Mucosa of descending colon (tissue), 3 donors: ENCODE data around the gene PTPRT. TPM values are rescaled to one million over a fixed set of nuclear protein-coding genes. Genes with fewer than 3 reads are reported as not detected.

Source experiments
- ATAC-seq: fragments of 200-7000 bp; cut with Tn5 transposase; one replicate; pipeline ENCODE4 v1.9.1; 2020; ENCODE audit warnings: mild to moderate bottlenecking, moderate library complexity
- DNase-seq, 3 donors: peaks; one replicate each; pipeline ENCODE4 v3.0.0-alpha.2; 2020
- H3K36me3 ChIP-seq: fragments of 200-600 bp; one replicate; pipeline ENCODE4 v1.8.0; 2021; ENCODE audit warnings: low read depth, mild to moderate bottlenecking
- H3K4me1 ChIP-seq: fragments of 200-600 bp; one replicate; pipeline ENCODE4 v1.8.0; 2021; ENCODE audit warnings: low read depth, mild to moderate bottlenecking
- H3K4me3 ChIP-seq: fragments of 200-600 bp; one replicate; pipeline ENCODE4 v1.8.0; 2021; ENCODE audit warnings: mild to moderate bottlenecking
- H3K9me3 ChIP-seq: fragments of 200-600 bp; one replicate; pipeline ENCODE4 v1.8.0; 2021; ENCODE audit warnings: mild to moderate bottlenecking
- intact Hi-C, 2 donors: fragments of 100-400 bp; cut with DNase I in 1 of 2; cut with micrococcal nuclease in 1 of 2; formaldehyde crosslinking; loops; one replicate each; pipeline versions ENCODE4 v1.11.0 to v1.11.1; 2022; cut with DNase I, micrococcal nuclease
- total RNA-seq, 3 donors: library from RNA; stranded (reverse); fragmentation: NEBNext Ultra II Directional in 2 of 3; extraction: Animal tissue kit (Norgen Biotek cat#: 25700) in 2 of 3; gene quantifications; one replicate each; pipeline versions ENCODE4 v1.2.1 to v1.2.4, GENCODE V29; 2021 to 2023
- TF ChIP-seq, protein P1 (sequence below): fragments of 200-600 bp; IDR thresholded peaks from one replicate; pipeline ENCODE4 v1.8.0; 2022; ENCODE audit warnings: antibody characterized with exemption, mild to moderate bottlenecking
- donor health status: DM: no; HTN: no; CAD: no; lungs with moderate emphysema.
- donor health status: DM: no; HTN: no; CAD: no.
- donor health status: DM: no; HTN: yes; CAD: no.

The PTPRT gene
- total RNA-seq, 3 donors from 2014 or later, result 0.19 to 0.43 (median 0.38) TPM

DNA sequence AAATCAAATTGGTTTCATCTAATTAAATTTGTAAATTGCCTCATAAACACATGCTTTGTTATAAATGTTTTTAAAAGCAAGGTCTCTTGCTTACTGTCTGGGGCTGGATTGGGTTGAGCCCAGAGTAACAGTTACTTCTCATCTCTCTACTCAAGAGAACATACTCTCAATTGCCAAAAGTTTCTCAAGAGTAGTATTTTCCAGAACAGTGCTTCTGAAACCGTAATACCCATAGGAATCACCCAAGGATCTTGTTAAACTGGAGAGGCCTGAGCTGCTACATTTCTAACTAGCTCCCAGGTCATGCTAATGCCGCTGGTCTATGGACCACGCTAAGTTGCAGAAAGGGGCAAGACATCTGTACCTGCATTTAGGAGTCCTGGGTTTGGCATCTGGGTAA is 744.9 kb downstream of the PTPRT start:
- H3K4me3 ChIP-seq, result no peak overlapping the region
- TF ChIP-seq, protein P1, sequence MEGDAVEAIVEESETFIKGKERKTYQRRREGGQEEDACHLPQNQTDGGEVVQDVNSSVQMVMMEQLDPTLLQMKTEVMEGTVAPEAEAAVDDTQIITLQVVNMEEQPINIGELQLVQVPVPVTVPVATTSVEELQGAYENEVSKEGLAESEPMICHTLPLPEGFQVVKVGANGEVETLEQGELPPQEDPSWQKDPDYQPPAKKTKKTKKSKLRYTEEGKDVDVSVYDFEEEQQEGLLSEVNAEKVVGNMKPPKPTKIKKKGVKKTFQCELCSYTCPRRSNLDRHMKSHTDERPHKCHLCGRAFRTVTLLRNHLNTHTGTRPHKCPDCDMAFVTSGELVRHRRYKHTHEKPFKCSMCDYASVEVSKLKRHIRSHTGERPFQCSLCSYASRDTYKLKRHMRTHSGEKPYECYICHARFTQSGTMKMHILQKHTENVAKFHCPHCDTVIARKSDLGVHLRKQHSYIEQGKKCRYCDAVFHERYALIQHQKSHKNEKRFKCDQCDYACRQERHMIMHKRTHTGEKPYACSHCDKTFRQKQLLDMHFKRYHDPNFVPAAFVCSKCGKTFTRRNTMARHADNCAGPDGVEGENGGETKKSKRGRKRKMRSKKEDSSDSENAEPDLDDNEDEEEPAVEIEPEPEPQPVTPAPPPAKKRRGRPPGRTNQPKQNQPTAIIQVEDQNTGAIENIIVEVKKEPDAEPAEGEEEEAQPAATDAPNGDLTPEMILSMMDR, result no peak
- H3K36me3 ChIP-seq, result no peaks in the 10 kb centered on the region
- no peaks in the 10 kb centered on the region for H3K4me1 ChIP-seq
- intact Hi-C loops, result no loop called here
- ATAC-seq (no peak), DNase-seq (no peak)
- no peaks in the 10 kb centered on the region for H3K9me3 ChIP-seq

DNA sequence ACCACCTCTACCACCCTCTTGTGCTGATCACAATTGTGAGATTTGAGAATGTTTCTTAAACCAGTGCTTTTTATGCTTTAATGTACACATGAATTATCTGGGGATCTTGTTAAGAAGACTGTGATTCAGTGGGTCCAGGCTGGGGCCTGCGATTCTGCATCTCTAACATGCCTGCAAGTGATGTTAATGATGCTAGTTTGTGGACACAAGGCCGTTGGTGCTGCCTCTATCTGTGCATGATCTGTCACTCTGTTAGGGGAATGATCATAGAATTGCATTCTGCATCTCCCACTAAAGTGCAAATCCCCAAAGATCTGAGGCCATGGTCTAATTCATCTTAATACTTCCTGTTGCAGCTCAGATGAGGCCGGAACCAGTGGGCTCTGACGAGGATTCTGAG is 746.5 kb downstream of the PTPRT start:
- H3K9me3 ChIP-seq, result no peaks in the 10 kb centered on the region
- no peaks in the 10 kb centered on the region for H3K36me3 ChIP-seq
- intact Hi-C loops, result no loop called here
- no peak overlapping the region for H3K4me3 ChIP-seq
- TF ChIP-seq, protein P1, result no peak
- ATAC-seq (no peak), DNase-seq (no peak)
- no peaks in the 10 kb centered on the region for H3K4me1 ChIP-seq

DNA sequence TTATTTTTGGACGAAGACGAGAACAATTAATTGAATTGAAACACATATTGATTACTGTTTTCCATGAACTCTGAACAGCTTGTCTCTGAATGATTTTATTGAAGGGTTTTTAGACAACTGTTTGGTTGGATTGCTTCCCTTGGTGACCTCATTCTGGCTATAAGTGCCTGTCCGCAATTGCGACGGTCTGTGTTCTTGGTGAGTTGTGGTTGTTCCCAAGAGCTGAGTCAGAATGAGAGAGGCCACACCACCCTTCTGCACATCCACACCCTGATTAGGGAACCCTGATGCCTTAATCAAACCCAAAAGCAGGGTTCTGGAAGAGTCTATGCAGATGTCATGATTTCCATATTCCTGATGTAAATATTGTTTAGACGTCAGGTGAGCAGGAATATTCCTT is 747.0 kb downstream of the PTPRT start:
- no peaks in the 10 kb centered on the region for H3K36me3 ChIP-seq
- no peak for ATAC-seq
- DNase-seq, result peak in 1 of 3 donors; percentile 2
- intact Hi-C loops, result no loop called here
- TF ChIP-seq, protein P1, result no peak
- no peak overlapping the region for H3K4me3 ChIP-seq
- no peaks in the 10 kb centered on the region for H3K4me1 ChIP-seq
- no peaks in the 10 kb centered on the region for H3K9me3 ChIP-seq

DNA sequence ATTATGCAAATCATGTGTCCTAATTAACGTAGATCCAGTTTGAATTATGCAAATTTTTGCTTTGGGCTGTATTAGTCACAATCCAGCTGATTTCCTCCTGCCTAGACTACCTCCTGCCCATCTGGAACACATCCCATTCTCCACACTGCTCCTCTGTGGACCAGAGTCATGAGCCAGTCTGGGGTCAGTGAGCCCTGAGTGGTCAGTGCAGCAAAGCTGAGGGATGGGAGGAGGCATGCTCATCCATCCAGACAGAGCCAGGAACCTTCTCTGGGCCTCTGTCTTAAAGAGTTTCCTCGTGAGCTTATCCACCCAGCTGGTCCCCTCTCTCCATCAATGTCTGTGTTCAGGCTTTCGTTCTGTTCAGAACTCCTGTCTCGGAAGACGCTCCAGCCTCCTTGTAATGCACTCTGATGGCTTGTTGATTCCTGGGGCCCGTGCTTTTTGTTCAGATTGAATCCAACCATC is 747.8 kb downstream of the PTPRT start:
- intact Hi-C loops, result no loop called here
- no peak for ATAC-seq
- DNase-seq, result no peak
- no peaks in the 10 kb centered on the region for H3K4me1 ChIP-seq
- H3K36me3 ChIP-seq, result no peaks in the 10 kb centered on the region
- H3K9me3 ChIP-seq, result no peaks in the 10 kb centered on the region
- TF ChIP-seq, protein P1, result no peak
- H3K4me3 ChIP-seq, result no peak overlapping the region

DNA sequence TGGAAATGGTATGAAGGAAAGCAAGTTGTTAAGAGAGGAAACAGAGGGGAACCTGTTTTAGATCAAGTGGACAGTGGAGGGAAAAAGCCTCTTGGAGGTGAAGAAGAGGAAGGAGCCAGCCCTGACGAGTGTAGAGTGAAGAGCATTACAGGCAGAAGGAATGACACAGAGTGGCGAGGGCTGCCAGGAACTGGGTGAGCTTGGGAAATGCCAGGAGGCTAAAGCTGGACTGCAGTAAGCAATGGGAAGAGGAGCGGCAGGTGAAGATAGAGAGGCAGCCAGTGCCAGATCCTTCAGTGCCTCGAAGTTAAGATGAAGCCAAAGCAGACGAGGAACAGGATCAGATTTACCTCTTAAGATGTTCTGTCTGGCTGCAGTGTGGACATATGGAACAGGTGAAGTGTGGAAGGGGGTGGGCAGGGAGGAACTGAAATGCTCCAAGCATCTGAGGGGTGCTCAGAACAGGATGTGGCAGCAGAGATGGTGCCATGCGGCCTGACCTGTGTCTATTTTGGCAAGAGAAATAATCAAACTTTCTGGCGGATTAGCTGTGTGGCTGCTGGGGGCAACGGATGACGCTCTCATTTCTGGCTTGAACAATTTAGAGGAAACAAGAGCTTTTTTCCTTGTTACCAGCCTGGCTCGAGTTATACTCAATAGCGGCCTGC is 748.4 kb downstream of the PTPRT start:
- no peak for DNase-seq
- no peak overlapping the region for H3K4me3 ChIP-seq
- TF ChIP-seq, protein P1, result no peak
- ATAC-seq, result no peak
- H3K9me3 ChIP-seq, result no peaks in the 10 kb centered on the region
- H3K4me1 ChIP-seq, result no peaks in the 10 kb centered on the region
- H3K36me3 ChIP-seq, result no peaks in the 10 kb centered on the region
- intact Hi-C loops, result no loop called here

DNA sequence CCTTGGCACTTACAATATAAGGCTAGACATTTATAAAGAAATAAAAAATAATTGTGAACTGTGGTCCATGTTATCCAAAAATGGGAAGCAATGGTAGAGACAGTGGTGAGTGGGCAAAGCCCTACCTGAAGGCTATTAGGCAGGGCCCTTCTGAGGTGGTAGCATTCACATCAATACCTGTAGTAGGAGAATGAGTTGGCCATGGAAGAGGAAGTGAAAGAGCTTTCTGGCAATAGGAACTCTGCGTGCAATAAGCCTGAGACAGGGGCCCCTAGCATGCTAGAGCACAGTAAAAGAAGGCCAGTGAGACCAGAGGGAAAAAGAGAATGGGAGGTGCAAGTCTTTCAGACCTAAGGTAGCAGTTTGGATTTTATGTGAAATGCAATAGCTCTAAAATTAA is 754.5 kb downstream of the PTPRT start:
- intact Hi-C loops, result no loop called here
- Histone ChIP-seq H3K9me3 (no peaks in the 10 kb centered on the region), H3K4me3 (no peak overlapping the region), H3K36me3 (no peaks in the 10 kb centered on the region), H3K4me1 (no peaks in the 10 kb centered on the region)
- DNase-seq, result no peak
- TF ChIP-seq, protein P1, result no peak
- ATAC-seq, result no peak
